ENCODE measurements around the gene PALM.

PALM gene

DNA sequence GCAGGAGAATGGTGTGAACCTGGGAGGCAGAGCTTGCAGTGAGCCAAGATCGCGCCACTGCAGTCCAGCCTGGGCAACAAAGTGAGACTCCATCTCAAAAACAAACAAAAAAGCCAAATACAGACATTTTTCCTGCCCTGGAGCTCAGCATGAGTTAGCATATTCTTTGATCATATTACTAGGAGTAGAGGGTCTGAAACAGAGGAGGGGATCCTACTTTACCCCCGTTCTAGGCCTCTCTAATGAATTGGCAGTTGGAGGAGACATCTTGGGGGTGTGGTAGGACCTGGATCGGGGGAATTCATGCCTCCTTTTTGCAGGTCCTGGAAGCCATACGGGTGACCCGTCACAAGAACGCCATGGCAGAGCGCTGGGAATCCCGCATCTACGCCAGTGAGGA is 54.4 kb downstream of the PALM start:
- H3K4me3 ChIP-seq (ENCODE audit: low read length): no peak overlapping the region
- DNase-seq (ENCODE audit: low read depth): no peak
- TF ChIP-seq CTCF (conservative IDR thresholded peaks at IDR 0.05; ENCODE audit: low read length): no peak

DNA sequence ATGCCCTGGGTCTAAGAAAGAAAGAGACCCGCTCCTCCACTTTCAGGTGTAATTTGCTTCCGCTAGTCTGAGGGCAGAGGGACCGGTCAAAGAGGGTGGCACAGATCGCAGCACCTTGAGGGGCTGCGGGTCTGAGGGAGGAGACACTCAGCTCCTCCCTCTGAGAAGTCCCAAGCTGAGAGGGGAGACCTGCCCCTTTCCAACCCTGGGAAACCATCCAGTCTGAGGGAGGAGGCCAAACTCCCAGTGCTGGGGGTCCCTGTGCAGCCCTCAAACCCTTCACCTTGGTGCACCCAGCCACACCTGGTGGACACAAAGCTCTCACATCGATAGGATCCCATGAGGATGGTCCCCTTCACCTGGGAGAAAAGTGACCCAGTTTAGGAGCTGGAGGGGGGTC is 55.1 kb downstream of the PALM start:
- no peak for DNase-seq (ENCODE audit: low read depth)
- TF ChIP-seq CTCF (conservative IDR thresholded peaks at IDR 0.05; ENCODE audit: low read length): no peak
- no peak overlapping the region for H3K4me3 ChIP-seq (ENCODE audit: low read length)

- TF ChIP-seq CTCF (conservative IDR thresholded peaks at IDR 0.05; ENCODE audit: low read length): no peak
- no peak overlapping the region for H3K4me3 ChIP-seq (ENCODE audit: low read length)
- no peak for DNase-seq (ENCODE audit: low read depth)
These were observed 55.6 kb downstream of the PALM start for GRCh38 chr19:764301-764700.

DNA sequence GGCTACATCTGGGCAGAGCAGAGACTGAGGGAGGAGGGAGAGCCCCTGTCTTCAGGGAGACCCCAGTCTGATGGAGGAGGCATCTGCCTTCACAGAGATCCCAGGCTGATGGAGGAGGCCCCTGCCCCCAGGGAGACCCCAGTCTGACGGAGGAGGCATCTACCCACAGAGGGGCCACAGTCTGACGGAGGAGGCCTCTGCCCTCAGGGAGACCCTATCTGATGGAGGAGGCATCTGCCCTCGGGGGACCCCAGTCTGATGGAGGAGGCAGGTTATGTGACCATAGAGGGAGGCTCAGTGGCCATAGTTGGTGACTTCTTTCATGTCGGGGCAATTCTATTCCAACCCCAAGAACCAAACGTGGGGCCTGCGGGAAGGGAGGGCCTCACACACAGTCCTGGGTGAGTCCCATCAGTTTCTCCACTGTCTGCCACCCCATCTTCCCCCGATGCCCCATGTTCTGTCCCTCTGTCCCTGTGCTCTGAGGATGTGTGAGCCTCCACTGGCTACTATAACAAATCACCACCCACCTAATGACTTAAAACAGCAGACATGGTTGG is 56.5 kb downstream of the PALM start:
- no peak for TF ChIP-seq CTCF (conservative IDR thresholded peaks at IDR 0.05; ENCODE audit: low read length)
- H3K4me3 ChIP-seq (ENCODE audit: low read length): no peak overlapping the region
- DNase-seq (ENCODE audit: low read depth): no peak

DNA sequence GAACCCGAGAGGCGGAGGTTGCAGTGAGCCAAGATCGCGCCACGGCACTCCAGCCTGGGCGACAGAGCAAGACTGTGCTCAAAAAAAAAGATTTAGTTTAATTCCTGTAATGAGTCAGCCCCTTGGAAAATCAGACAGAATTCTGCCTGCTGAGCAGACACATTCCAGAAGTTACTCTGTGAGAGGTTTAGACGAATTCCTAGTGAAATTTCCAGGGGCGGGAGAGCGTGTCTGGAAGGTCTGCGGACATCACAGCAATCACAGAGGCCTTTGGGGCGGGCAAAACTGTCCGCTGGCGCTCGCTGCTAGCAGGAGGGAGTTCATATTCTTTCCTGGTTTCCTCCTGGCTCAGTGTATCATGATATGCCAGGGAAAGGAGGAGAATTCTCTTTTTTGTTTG is 59.7 kb downstream of the PALM start:
- no peak overlapping the region for H3K4me3 ChIP-seq (ENCODE audit: low read length)
- TF ChIP-seq CTCF (conservative IDR thresholded peaks at IDR 0.05; ENCODE audit: low read length): no peak
- peak; percentile 92 for DNase-seq (ENCODE audit: low read depth)

- H3K4me3 ChIP-seq (ENCODE audit: low read length): no peak overlapping the region
- no peak for TF ChIP-seq CTCF (conservative IDR thresholded peaks at IDR 0.05; ENCODE audit: low read length)
- DNase-seq (ENCODE audit: low read depth): no peak
These were observed 60.9 kb downstream of the PALM start for GRCh38 chr19:769616-770015.

GRCh38 chr19:771332-771785 is 62.6 kb downstream of the PALM start:
- no peak overlapping the region for H3K4me3 ChIP-seq (ENCODE audit: low read length)
- TF ChIP-seq CTCF (conservative IDR thresholded peaks at IDR 0.05; ENCODE audit: low read length): peak; percentile 65
- peak; percentile 60 for DNase-seq (ENCODE audit: low read depth)
